ENCODE results near the gene P2RY6.
A peak's percentile ranks its signal among the peaks of the same experiment; 100 is the strongest.
"Not testable (repeated sequence)": the region's sequence is repeated elsewhere in the genome, so short reads cannot be mapped to it uniquely, and the experiment has no call there.

Gene P2RY6

DNA sequence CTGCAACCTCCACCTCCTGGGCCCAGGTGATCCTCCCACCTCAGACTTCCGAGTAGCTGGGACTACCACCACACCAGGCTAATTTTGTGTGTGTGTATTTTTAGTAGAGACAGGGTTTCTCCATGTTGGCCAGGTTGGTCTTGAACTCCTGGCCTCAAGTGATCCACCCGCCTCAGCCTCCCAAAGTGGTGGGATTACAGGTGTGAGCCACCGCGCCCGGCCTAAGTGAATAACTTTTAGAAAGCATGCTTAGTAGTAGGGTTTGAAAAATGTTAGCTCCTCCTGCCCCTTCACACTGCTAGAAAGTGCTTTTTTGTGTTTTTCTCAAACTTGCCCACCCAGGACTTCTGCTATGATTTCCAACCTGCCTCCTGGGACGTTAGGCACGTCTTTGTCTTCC lies 39.7 kb upstream of the P2RY6 start:
- H3K4me3 Mint-ChIP-seq; H3K9me3 Mint-ChIP-seq; ATAC-seq (replicated peaks; ENCODE audit: extremely low read depth, poor library complexity, severe bottlenecking); H3K27ac Mint-ChIP-seq (ENCODE audit: low read depth); DNase-seq (ENCODE audit: low spot score in 2 of 2); H3K4me1 Mint-ChIP-seq; H3K36me3 Mint-ChIP-seq (ENCODE audit: insufficient read depth): not testable (repeated sequence)
- H3K27me3 Mint-ChIP-seq, result peaks cover 22% of the 10 kb centered on the region

- Mint-ChIP-seq H3K4me3 (no peak overlapping the region), H3K27me3 (peaks cover 22% of the 10 kb centered on the region), H3K36me3 (ENCODE audit: insufficient read depth) (no peaks in the 10 kb centered on the region), H3K27ac (ENCODE audit: low read depth) (no peak overlapping the region), H3K4me1 (no peaks in the 10 kb centered on the region), H3K9me3 (no peaks in the 10 kb centered on the region)
- no peak for ATAC-seq (replicated peaks; ENCODE audit: extremely low read depth, poor library complexity, severe bottlenecking)
- no peak for DNase-seq (ENCODE audit: low spot score in 2 of 2)
These were observed 38.9 kb upstream of the P2RY6 start for GRCh38 chr11:73233211-73233610.

DNA sequence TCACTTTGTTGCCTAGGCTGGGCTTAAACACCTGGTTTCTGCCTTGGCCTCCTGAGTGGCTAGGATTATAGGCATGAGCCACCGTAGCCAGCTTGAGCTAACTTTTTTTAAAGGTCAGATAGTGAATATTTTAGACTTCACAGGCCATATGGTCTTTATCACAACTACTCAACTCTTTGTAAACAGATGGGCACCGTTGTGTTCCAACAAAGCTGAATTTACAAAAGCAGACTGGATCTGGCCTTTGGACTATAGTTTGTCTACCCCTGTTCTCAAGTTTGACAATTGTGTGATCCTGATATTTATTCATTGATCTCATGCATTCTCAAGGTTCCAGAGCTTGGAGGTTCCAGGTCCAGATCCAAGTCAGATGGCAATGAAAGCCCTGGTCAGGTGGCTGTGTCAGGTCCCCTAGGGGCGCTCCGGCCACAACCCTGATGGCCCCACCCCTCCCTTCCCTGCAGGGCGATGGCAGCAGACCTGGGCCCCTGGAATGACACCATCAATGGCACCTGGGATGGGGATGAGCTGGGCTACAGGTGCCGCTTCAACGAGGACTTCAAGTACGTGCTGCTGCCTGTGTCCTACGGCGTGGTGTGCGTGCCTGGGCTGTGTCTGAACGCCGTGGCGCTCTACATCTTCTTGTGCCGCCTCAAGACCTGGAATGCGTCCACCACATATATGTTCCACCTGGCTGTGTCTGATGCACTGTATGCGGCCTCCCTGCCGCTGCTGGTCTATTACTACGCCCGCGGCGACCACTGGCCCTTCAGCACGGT lies 38.3 kb upstream of the P2RY6 start:
- H3K9me3 Mint-ChIP-seq, result no peaks in the 10 kb centered on the region
- no peak overlapping the region for H3K4me3 Mint-ChIP-seq
- H3K27ac Mint-ChIP-seq (ENCODE audit: low read depth), result no peak overlapping the region
- H3K27me3 Mint-ChIP-seq, result peaks cover 21% of the 10 kb centered on the region
- ATAC-seq (replicated peaks; ENCODE audit: extremely low read depth, poor library complexity, severe bottlenecking) (no peak), DNase-seq (ENCODE audit: low spot score in 2 of 2) (no peak)
- no peaks in the 10 kb centered on the region for H3K36me3 Mint-ChIP-seq (ENCODE audit: insufficient read depth)
- no peaks in the 10 kb centered on the region for H3K4me1 Mint-ChIP-seq

GRCh38 chr11:73234471-73235181 lies 37.5 kb upstream of the P2RY6 start:
- Mint-ChIP-seq H3K4me1 (no peaks in the 10 kb centered on the region), H3K36me3 (ENCODE audit: insufficient read depth) (no peaks in the 10 kb centered on the region)

DNA sequence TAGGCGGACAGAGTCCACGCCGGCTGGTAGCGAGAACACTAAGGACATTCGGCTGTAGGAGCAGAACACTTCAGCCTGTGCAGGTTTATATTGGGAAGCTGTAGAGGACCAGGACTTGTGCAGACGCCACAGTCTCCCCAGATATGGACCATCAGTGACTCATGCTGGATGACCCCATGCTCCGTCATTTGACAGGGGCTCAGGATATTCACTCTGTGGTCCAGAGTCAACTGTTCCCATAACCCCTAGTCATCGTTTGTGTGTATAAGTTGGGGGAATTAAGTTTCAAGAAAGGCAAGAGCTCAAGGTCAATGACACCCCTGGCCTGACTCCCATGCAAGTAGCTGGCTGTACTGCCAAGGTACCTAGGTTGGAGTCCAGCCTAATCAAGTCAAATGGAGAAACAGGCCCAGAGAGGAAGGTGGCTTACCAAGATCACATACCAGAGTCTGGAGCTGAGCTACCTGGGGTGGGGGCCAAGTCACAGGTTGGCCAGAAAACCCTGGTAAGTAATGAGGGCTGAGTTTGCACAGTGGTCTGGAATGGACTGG lies 36.8 kb upstream of the P2RY6 start:
- no peak for ATAC-seq (replicated peaks; ENCODE audit: extremely low read depth, poor library complexity, severe bottlenecking)
- H3K4me1 Mint-ChIP-seq, result no peaks in the 10 kb centered on the region
- peaks cover 13% of the 10 kb centered on the region for H3K27me3 Mint-ChIP-seq
- no peak overlapping the region for H3K27ac Mint-ChIP-seq (ENCODE audit: low read depth)
- H3K36me3 Mint-ChIP-seq (ENCODE audit: insufficient read depth), result no peaks in the 10 kb centered on the region
- DNase-seq (ENCODE audit: low spot score in 2 of 2), result no peak
- H3K9me3 Mint-ChIP-seq, result no peaks in the 10 kb centered on the region
- H3K4me3 Mint-ChIP-seq, result no peak overlapping the region

More at GRCh38 chr11:73234471-73235181, 37.5 kb upstream of the P2RY6 start:
- no peak for ATAC-seq (replicated peaks; ENCODE audit: extremely low read depth, poor library complexity, severe bottlenecking)
- no peak for DNase-seq (ENCODE audit: low spot score in 2 of 2)
- Mint-ChIP-seq H3K27me3 (peaks cover 19% of the 10 kb centered on the region), H3K4me3 (no peak overlapping the region), H3K9me3 (no peaks in the 10 kb centered on the region), H3K27ac (ENCODE audit: low read depth) (no peak overlapping the region)

- no peak for ATAC-seq (replicated peaks; ENCODE audit: extremely low read depth, poor library complexity, severe bottlenecking)
- H3K9me3 Mint-ChIP-seq, result no peaks in the 10 kb centered on the region
- H3K4me3 Mint-ChIP-seq, result no peak overlapping the region
- no peak overlapping the region for H3K27ac Mint-ChIP-seq (ENCODE audit: low read depth)
- peaks cover 9% of the 10 kb centered on the region for H3K27me3 Mint-ChIP-seq
- no peak for DNase-seq (ENCODE audit: low spot score in 2 of 2)
- no peaks in the 10 kb centered on the region for H3K36me3 Mint-ChIP-seq (ENCODE audit: insufficient read depth)
- H3K4me1 Mint-ChIP-seq, result no peaks in the 10 kb centered on the region
These were observed 35.9 kb upstream of the P2RY6 start for GRCh38 chr11:73236205-73236765.

- H3K36me3 Mint-ChIP-seq (ENCODE audit: insufficient read depth), result no peaks in the 10 kb centered on the region
- DNase-seq (ENCODE audit: low spot score in 2 of 2), result no peak
- peak; percentile 24 for ATAC-seq (replicated peaks; ENCODE audit: extremely low read depth, poor library complexity, severe bottlenecking)
- H3K9me3 Mint-ChIP-seq, result no peaks in the 10 kb centered on the region
- no peak overlapping the region for H3K4me3 Mint-ChIP-seq
- peaks cover 9% of the 10 kb centered on the region for H3K27me3 Mint-ChIP-seq
- no peak overlapping the region for H3K27ac Mint-ChIP-seq (ENCODE audit: low read depth)
- H3K4me1 Mint-ChIP-seq, result no peaks in the 10 kb centered on the region
These were observed 35.3 kb upstream of the P2RY6 start for GRCh38 chr11:73236854-73237253.

DNA sequence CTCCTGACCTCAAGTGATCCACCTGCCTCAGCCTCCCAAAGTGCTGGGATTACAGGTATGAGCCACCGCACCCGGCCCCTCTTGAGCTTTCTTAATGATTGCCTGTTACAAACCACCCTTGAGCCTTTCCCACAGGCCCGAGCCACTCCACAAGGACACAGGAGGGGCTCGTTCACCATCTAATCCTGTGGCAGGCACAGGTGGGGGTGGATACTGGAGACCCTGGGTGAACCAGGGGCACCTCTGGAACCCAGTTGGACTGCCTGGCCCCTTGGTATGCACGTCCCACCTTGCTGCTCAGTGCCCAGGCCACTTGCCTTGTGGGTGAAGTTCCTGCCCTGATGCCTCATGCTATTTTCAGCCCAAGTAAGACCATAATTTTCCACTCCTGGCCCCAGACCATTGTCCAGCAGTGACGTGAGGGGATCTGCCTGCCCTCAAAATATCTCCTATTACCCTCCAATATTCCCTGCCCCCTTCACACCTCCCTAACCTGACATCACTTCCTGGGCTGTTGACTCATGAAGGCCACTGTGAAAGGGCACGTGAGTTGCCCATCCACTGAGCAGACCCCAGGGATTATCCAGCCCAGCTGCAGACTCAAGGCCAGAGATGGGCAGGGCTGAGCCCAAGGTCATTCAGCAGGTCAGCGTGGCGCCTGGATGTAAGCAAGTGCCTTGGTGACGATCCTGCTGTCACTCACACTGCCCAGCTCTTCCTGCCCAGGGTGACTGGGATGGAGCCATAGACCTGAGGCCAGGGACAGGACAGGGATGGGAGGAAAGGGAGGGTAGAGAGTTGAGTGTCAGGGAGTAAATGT lies 34.5 kb upstream of the P2RY6 start:
- ATAC-seq (replicated peaks; ENCODE audit: extremely low read depth, poor library complexity, severe bottlenecking) (no peak), DNase-seq (ENCODE audit: low spot score in 2 of 2) (no peak)
- peaks cover 9% of the 10 kb centered on the region for H3K27me3 Mint-ChIP-seq
- H3K4me3 Mint-ChIP-seq, result no peak overlapping the region
- H3K4me1 Mint-ChIP-seq, result peaks cover 5% of the 10 kb centered on the region
- no peaks in the 10 kb centered on the region for H3K36me3 Mint-ChIP-seq (ENCODE audit: insufficient read depth)
- no peak overlapping the region for H3K27ac Mint-ChIP-seq (ENCODE audit: low read depth)
- H3K9me3 Mint-ChIP-seq, result no peaks in the 10 kb centered on the region

- no peak overlapping the region for H3K4me3 Mint-ChIP-seq
- H3K4me1 Mint-ChIP-seq, result peaks cover 5% of the 10 kb centered on the region
- DNase-seq (ENCODE audit: low spot score in 2 of 2) (no peak), ATAC-seq (replicated peaks; ENCODE audit: extremely low read depth, poor library complexity, severe bottlenecking) (no peak)
- peaks cover 9% of the 10 kb centered on the region for H3K27me3 Mint-ChIP-seq
- no peaks in the 10 kb centered on the region for H3K9me3 Mint-ChIP-seq
- no peak overlapping the region for H3K27ac Mint-ChIP-seq (ENCODE audit: low read depth)
- no peaks in the 10 kb centered on the region for H3K36me3 Mint-ChIP-seq (ENCODE audit: insufficient read depth)
These were observed 33.0 kb upstream of the P2RY6 start for GRCh38 chr11:73239111-73239521.

GRCh38 chr11:73239571-73240189 lies 32.5 kb upstream of the P2RY6 start:
- peaks cover 5% of the 10 kb centered on the region for H3K4me1 Mint-ChIP-seq
- H3K36me3 Mint-ChIP-seq (ENCODE audit: insufficient read depth), result no peaks in the 10 kb centered on the region
- no peak for DNase-seq (ENCODE audit: low spot score in 2 of 2)
- H3K9me3 Mint-ChIP-seq, result no peaks in the 10 kb centered on the region
- H3K27ac Mint-ChIP-seq (ENCODE audit: low read depth), result no peak overlapping the region
- peaks cover 9% of the 10 kb centered on the region for H3K27me3 Mint-ChIP-seq
- no peak for ATAC-seq (replicated peaks; ENCODE audit: extremely low read depth, poor library complexity, severe bottlenecking)
- no peak overlapping the region for H3K4me3 Mint-ChIP-seq

- ATAC-seq (replicated peaks; ENCODE audit: extremely low read depth, poor library complexity, severe bottlenecking), result no peak
- Mint-ChIP-seq H3K4me3 (no peak overlapping the region), H3K27ac (ENCODE audit: low read depth) (no peak overlapping the region), H3K9me3 (no peaks in the 10 kb centered on the region), H3K36me3 (ENCODE audit: insufficient read depth) (no peaks in the 10 kb centered on the region), H3K27me3 (peaks cover 9% of the 10 kb centered on the region), H3K4me1 (peaks cover 5% of the 10 kb centered on the region)
- no peak for DNase-seq (ENCODE audit: low spot score in 2 of 2)
These were observed 31.9 kb upstream of the P2RY6 start for GRCh38 chr11:73240190-73240781.

All from central memory CD8-positive, alpha-beta T cell (primary cell).